ENCODE measurements around the gene FAM187B.
A peak's percentile ranks its signal among the peaks of the same experiment; 100 is the strongest.

Gene FAM187B

GRCh38 chr19:35247526-35248309 is 19.2 kb upstream of the FAM187B start (continued):
- peak; percentile 91 for TF ChIP-seq ZNF660 (tag by site-specific recombination; IDR thresholded peaks at IDR 0.05)
- TF ChIP-seq YY1 (tag by site-specific recombination; IDR thresholded peaks at IDR 0.05) = peak; percentile 55; the same call in 1 of the 2 replicates
- TF ChIP-seq ZNF311 (tag by site-specific recombination; IDR thresholded peaks at IDR 0.05; ENCODE audit: borderline replicate concordance) = no peak
- TF ChIP-seq ZNF266 (tag by site-specific recombination; IDR thresholded peaks at IDR 0.05; ENCODE audit: low read depth) = peak; percentile 71; the same call in 1 of the 2 replicates
- TF ChIP-seq ZSCAN23 (tag by site-specific recombination; IDR thresholded peaks at IDR 0.05) = no peak
- TF ChIP-seq ZNF221 (tag by site-specific recombination; IDR thresholded peaks at IDR 0.05; ENCODE audit: borderline replicate concordance) = no peak
- TF ChIP-seq ZNF510 (tag by site-specific recombination; IDR thresholded peaks at IDR 0.05; ENCODE audit: insufficient replicate concordance) = no peak
- no peak for TF ChIP-seq SP3 (tag by site-specific recombination; IDR thresholded peaks at IDR 0.05)
- peak; percentile 85 for TF ChIP-seq ZNF449 (tag by site-specific recombination; IDR thresholded peaks at IDR 0.05)
- TF ChIP-seq KLF17 (tag by site-specific recombination; IDR thresholded peaks at IDR 0.05) = 0 out of 2 replicates have a peak, but pooled peaks have one; percentile 13
- no peak for TF ChIP-seq ZNF211 (tag by site-specific recombination; IDR thresholded peaks at IDR 0.05; ENCODE audit: low read depth)
- no peak for TF ChIP-seq ZNF302 (tag by site-specific recombination; IDR thresholded peaks at IDR 0.05; ENCODE audit: low read depth)
- peak; percentile 48; the same call in 1 of the 2 replicates for TF ChIP-seq ZNF677 (tag by site-specific recombination; IDR thresholded peaks at IDR 0.05)
- no peak for TF ChIP-seq ZNF529 (tag by site-specific recombination; IDR thresholded peaks at IDR 0.05; ENCODE audit: insufficient replicate concordance)
- TF ChIP-seq ZSCAN18 (tag by site-specific recombination; IDR thresholded peaks at IDR 0.05) = no peak
- no peak for TF ChIP-seq ZNF488 (tag by site-specific recombination; IDR thresholded peaks at IDR 0.05)
- no peak for TF ChIP-seq ZNF239 (tag by site-specific recombination; IDR thresholded peaks at IDR 0.05)
- TF ChIP-seq ZBTB8A (tag by site-specific recombination; IDR thresholded peaks at IDR 0.05) = no peak
- TF ChIP-seq ZNF16 (tag by site-specific recombination; IDR thresholded peaks at IDR 0.05; ENCODE audit: low read depth) = no peak
- no peak; the same call in 1 of the 2 replicates for TF ChIP-seq KLF1 (tag by site-specific recombination; IDR thresholded peaks at IDR 0.05)
- no peak for TF ChIP-seq ZNF114 (tag by site-specific recombination; IDR thresholded peaks at IDR 0.05)
- TF ChIP-seq ZNF350 (tag by site-specific recombination; IDR thresholded peaks at IDR 0.05) = no peak; the same call in 1 of the 2 replicates
- no peak for TF ChIP-seq AEBP2 (tag by site-specific recombination; IDR thresholded peaks at IDR 0.05; ENCODE audit: borderline replicate concordance)
- TF ChIP-seq ZBTB44 (tag by site-specific recombination; IDR thresholded peaks at IDR 0.05) = no peak
- no peak for TF ChIP-seq TCF7L2 (IDR thresholded peaks at IDR 0.05; ENCODE audit: borderline replicate concordance, low read depth, low read length)
- no peak for TF ChIP-seq ZNF433 (tag by site-specific recombination; IDR thresholded peaks at IDR 0.05; ENCODE audit: low read depth)
- TF ChIP-seq TSHZ1 (tag by site-specific recombination; IDR thresholded peaks at IDR 0.05; ENCODE audit: borderline replicate concordance) = no peak
